ENCODE measurements around the gene SPOCK2.

SPOCK2 gene

DNA sequence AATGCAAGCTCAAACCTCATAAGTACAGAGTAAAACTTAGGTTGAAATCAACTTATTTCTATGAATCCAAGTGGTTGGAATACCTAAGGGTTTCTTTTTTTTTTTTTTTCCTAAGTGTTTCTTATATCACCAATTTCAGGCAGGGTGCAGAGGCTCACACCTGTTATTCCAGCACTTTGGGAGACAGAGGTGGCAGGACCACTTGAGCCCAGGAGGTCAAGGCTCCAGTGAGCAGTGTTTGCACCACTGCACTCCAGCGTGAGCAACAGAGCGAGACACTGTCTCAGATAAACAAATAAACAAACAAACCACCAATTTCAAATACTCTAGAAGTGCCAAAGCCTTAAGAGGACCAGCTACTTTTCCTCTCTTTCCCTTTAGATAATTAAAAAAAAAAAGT is 39.2 kb upstream of the SPOCK2 start:
- no peaks in the 10 kb centered on the region for H3K27me3 Mint-ChIP-seq (ENCODE audit: low read depth, poor library complexity)
- no peak overlapping the region for H3K27ac Mint-ChIP-seq
- peaks cover 28% of the 10 kb centered on the region for H3K4me1 Mint-ChIP-seq
- no peaks in the 10 kb centered on the region for H3K9me3 Mint-ChIP-seq
- H3K36me3 Mint-ChIP-seq (ENCODE audit: low read depth): peaks cover 28% of the 10 kb centered on the region
- TF ChIP-seq, protein P1, sequence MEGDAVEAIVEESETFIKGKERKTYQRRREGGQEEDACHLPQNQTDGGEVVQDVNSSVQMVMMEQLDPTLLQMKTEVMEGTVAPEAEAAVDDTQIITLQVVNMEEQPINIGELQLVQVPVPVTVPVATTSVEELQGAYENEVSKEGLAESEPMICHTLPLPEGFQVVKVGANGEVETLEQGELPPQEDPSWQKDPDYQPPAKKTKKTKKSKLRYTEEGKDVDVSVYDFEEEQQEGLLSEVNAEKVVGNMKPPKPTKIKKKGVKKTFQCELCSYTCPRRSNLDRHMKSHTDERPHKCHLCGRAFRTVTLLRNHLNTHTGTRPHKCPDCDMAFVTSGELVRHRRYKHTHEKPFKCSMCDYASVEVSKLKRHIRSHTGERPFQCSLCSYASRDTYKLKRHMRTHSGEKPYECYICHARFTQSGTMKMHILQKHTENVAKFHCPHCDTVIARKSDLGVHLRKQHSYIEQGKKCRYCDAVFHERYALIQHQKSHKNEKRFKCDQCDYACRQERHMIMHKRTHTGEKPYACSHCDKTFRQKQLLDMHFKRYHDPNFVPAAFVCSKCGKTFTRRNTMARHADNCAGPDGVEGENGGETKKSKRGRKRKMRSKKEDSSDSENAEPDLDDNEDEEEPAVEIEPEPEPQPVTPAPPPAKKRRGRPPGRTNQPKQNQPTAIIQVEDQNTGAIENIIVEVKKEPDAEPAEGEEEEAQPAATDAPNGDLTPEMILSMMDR (IDR thresholded peaks at IDR 0.05): no peak
- DNase-seq: no peak
- H3K4me3 Mint-ChIP-seq: no peak overlapping the region

DNA sequence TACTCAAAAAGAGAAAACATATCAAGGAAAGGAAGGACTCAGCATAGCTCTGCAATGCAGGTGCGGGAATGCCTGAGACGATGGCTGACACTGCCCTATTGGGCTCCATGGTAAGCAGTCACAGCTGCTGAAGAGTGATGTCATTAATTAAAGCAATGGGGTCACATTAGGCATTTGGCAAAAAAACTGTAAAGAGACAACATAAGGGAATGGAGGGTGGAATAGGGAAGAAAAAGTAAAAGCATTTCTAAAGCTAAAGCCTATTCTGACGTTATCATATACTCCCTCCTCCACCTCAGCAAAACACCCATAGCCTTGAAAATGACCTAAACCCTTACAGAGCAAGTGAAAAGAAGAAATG is 38.5 kb upstream of the SPOCK2 start:
- Mint-ChIP-seq H3K9me3 (no peaks in the 10 kb centered on the region), H3K27ac (no peak overlapping the region), H3K27me3 (ENCODE audit: low read depth, poor library complexity) (no peaks in the 10 kb centered on the region), H3K36me3 (ENCODE audit: low read depth) (peaks cover 34% of the 10 kb centered on the region), H3K4me3 (no peak overlapping the region), H3K4me1 (peaks cover 28% of the 10 kb centered on the region)
- TF ChIP-seq, protein P1 (IDR thresholded peaks at IDR 0.05): no peak
- no peak for DNase-seq

DNA sequence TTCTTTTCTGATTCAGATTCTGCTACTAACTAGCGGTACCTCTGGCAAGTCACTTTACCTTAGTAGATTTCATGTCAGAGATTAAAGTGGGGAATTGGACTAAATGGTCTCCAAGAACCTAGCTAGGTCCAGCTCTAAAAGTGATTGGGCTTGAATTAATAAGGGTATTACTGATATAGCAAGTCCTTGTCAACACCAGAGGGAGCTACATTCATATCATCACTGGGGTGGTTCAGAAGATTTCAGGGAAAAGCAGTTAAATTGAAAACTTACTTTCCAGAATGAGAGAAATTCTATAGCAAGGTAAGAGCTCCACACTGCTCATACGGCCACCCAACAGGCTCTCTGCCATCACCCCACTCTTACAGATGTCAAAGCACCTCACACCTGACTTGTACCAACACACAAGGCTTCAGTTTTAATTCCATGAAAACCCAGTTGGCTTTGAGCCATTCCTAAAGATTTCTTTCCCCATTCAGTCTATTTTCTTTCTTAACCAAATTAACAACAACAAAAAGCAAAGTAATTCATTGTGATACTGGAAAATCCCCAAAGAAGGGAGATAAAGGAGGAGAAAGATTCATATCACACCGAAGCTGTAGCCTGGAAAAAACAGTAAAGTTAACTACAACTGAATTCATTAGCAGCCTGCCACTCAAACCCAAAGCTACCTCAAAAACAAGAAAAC is 38.0 kb upstream of the SPOCK2 start:
- no peak for DNase-seq
- no peaks in the 10 kb centered on the region for H3K27me3 Mint-ChIP-seq (ENCODE audit: low read depth, poor library complexity)
- H3K27ac Mint-ChIP-seq: no peak overlapping the region
- peaks cover 37% of the 10 kb centered on the region for H3K36me3 Mint-ChIP-seq (ENCODE audit: low read depth)
- no peak overlapping the region for H3K4me3 Mint-ChIP-seq
- TF ChIP-seq, protein P1 (IDR thresholded peaks at IDR 0.05): no peak
- H3K9me3 Mint-ChIP-seq: peaks cover 4% of the 10 kb centered on the region
- H3K4me1 Mint-ChIP-seq: peaks cover 28% of the 10 kb centered on the region

DNA sequence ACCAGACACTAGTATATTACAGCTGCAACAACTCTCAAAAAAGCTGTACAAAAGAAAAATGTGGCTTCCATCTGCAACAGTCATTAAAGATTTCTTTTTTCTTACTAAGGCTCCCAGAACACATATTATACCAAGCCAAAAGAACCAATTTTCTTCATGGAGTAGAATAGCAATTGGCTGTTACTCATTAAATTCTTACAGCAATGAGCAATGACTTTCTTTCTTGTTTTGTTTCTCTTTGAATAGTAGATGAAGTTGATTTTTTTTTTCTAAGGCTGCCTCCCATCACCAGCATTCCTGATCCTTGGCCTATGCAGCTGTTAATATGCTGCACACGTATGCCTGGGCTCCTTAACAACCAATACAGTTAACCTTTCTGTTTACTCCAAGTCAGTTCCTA is 36.6 kb upstream of the SPOCK2 start:
- peaks cover 42% of the 10 kb centered on the region for H3K36me3 Mint-ChIP-seq (ENCODE audit: low read depth)
- H3K27me3 Mint-ChIP-seq (ENCODE audit: low read depth, poor library complexity): no peaks in the 10 kb centered on the region
- no peak overlapping the region for H3K27ac Mint-ChIP-seq
- no peak overlapping the region for H3K4me3 Mint-ChIP-seq
- H3K4me1 Mint-ChIP-seq: peaks cover 28% of the 10 kb centered on the region
- DNase-seq: no peak
- TF ChIP-seq, protein P1 (IDR thresholded peaks at IDR 0.05): no peak
- peaks cover 5% of the 10 kb centered on the region for H3K9me3 Mint-ChIP-seq

DNA sequence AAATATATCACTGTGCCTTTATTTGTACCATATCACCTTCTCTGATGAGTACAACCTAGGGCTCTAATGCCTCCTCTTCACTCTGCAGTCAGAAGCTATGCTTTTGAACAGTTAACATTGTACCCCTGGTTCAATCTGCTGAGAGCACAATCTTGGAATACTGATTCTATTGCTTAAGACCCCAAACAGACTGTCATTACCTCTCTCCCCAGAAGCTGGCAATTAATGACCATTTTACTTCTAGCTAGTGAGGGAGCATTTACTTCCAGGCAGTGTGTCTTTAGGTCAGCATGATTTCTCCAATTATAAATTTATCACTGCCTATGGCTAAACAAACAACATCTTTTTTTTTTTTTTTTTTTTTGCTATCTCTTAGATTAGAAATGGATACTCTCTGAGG is 36.0 kb upstream of the SPOCK2 start:
- Mint-ChIP-seq H3K9me3 (peaks cover 5% of the 10 kb centered on the region), H3K27me3 (ENCODE audit: low read depth, poor library complexity) (no peaks in the 10 kb centered on the region), H3K36me3 (ENCODE audit: low read depth) (peaks cover 47% of the 10 kb centered on the region), H3K27ac (no peak overlapping the region), H3K4me1 (peaks cover 28% of the 10 kb centered on the region), H3K4me3 (no peak overlapping the region)
- TF ChIP-seq, protein P1 (IDR thresholded peaks at IDR 0.05): no peak
- no peak for DNase-seq

DNA sequence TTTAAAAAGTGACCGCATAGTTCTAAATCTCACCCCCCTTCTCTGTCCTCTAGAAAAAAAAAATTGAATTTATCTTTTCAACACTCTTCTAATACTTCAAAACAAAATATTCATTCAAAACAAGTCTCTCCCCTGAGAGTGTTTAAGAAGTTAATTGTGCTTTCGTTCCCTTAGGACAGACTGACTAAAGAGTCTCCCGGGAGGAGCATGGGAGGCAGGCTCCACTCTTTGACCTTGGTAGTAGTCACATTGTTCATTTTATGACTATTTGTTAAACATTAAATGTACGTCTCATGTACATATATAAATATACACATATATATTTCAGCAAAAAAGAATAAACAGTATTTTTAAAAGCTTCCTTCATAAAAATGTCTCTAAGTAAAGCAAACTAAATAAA is 35.3 kb upstream of the SPOCK2 start:
- peak overlapping the region; percentile 79 for H3K27ac Mint-ChIP-seq
- peaks cover 46% of the 10 kb centered on the region for H3K36me3 Mint-ChIP-seq (ENCODE audit: low read depth)
- H3K9me3 Mint-ChIP-seq: peaks cover 5% of the 10 kb centered on the region
- H3K4me3 Mint-ChIP-seq: no peak overlapping the region
- H3K4me1 Mint-ChIP-seq: peaks cover 28% of the 10 kb centered on the region
- H3K27me3 Mint-ChIP-seq (ENCODE audit: low read depth, poor library complexity): no peaks in the 10 kb centered on the region
- TF ChIP-seq, protein P1 (IDR thresholded peaks at IDR 0.05): no peak
- no peak for DNase-seq
